Measurements from ENCODE around the gene MAML2.

The MAML2 gene

DNA sequence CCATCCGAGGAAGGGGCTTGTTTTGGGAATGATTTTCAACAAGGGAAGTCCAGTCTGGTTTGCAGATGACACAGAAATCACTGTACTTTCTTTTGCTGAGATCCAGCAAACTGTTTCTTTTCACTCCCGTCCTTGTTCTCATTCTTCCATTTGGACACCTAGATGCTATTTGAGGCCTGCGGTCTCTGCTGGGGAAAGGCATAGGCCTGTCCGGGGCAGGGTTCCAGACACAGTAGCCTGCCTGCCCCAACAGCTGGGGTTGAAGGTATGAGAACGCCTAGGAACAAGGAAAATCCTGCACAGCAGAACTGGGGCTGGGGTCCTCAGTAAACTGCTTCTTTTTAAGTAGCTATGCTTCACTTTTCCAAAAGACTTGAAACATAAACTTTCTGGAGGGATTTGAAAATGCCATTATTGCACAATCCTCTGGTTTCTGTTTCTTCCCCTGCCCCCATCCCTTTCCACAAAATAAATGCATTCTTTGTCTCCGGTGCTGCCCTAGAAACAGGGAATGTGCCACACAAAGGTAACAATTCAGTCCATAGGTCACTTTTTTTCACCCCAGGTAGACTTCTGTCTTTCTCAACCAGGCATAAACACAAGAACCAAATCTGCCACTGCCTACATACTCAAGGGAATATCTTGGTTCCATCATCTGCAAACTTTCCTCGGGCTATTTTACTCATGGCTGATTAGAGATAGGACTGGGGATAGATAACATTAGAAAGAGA is 244.3 kb downstream of the MAML2 start:
- no peak for DNase-seq (ENCODE audit: low read depth)

DNA sequence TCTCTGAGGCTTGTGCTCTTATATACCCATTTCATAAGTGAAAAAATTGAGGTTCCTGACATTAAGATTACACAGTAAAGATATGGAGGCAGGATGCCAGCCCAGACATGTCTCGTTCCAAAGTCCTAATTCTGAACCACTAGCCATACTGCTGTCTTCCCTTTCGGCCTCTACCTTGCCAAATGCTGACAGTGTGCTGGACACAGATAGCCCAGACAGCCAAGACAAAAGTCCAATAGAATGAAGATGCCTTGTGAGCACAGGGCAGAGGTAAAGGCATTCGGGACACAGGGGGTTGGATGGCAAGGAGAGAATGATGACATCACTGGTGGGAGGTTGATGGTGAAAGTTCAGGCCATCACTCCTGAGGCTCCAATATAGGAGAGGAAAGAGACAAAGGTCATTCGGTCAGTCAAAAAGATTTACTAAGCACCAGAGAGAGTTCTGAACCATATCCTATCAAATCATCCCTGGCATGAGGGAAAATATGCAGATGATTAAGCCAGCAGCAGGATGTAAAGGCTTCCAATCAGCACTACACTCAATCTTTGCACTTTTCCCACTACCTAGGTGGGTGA is 245.1 kb downstream of the MAML2 start:
- no peak for DNase-seq (ENCODE audit: low read depth)

- no peak for DNase-seq (ENCODE audit: low read depth)
These were observed 246.6 kb downstream of the MAML2 start for GRCh38 chr11:96096360-96096759.

DNA sequence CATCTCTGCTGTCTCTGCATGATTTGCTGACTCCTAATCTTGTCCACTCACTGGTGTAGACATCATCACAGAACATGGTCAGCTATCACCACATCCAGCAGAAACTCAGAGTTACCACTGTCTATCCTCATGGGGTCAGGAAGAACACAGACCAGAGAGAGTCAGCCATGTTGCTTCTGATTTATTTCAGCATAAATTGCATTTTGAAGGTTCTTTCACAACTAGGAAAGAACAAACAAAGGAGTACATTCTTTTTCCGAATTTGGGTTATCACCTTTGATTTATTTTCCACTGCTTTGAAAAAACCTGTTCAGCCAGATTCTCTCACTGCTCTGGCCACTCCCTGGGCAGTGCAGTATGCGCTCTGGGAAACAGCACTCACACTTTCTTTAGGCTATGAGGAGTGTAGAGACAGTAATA is 247.1 kb downstream of the MAML2 start:
- no peak for DNase-seq (ENCODE audit: low read depth)

DNA sequence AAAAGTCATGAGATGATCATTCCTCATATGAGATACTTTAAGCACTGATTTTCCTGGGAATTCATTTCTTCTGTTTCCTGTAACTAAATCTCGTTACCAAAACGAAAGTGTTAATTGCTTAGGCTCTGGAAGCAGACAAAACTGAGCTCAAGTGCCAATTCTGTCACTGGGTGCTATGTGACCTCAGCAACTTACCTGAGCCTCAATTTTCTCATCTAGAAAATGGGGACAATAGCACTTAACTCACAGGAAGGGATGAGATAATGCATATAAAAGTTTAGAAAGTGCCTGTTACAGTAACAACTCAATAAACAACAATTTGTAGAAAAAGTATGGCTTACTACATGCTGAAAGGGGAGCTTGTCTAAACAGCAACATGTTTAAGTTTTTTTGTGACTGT is 248.8 kb downstream of the MAML2 start:
- no peak for DNase-seq (ENCODE audit: low read depth)

GRCh38 chr11:96092511-96092910 is 250.5 kb downstream of the MAML2 start:
- DNase-seq (ENCODE audit: low read depth), result no peak

GRCh38 chr11:96091476-96091875 is 251.5 kb downstream of the MAML2 start:
- DNase-seq (ENCODE audit: low read depth), result no peak

DNA sequence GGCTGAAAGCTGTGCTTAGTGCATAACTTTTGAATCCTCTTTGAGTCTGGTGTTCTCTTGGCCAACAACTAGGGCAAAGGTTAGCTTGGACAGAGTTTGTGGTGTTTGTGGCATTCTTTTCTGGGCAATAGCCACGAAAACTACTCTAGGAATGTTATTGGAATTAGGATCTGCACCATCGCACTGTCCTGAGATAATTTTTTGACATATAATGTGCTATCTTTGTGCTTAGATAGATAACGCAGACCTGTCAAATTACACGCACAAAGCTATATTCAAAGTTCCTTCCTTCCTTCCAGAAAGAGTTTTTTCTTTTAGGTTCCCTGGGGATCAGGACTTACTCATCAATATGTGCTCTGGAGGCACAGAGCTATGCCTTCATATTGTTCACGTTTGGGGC is 252.3 kb downstream of the MAML2 start:
- no peak for DNase-seq (ENCODE audit: low read depth)

DNA sequence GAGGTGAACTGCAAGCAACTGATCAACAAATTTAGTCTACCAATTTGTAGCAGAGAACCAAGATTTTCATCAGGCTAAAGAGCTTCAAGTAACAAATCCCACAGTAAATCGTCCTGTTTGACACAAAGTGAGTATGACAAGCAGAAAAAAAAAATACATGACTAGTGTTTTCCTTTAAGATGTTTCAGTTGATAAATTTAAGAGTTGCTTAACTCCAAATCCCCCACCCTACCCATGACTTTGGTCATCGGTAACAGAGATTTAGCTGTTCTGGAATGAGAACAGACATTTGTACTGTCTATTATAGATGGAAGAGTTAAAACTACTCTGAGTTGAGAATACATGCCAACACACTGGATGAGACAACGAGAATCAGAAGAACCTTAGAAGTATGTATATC is 254.1 kb downstream of the MAML2 start:
- no peak for DNase-seq (ENCODE audit: low read depth)

DNA sequence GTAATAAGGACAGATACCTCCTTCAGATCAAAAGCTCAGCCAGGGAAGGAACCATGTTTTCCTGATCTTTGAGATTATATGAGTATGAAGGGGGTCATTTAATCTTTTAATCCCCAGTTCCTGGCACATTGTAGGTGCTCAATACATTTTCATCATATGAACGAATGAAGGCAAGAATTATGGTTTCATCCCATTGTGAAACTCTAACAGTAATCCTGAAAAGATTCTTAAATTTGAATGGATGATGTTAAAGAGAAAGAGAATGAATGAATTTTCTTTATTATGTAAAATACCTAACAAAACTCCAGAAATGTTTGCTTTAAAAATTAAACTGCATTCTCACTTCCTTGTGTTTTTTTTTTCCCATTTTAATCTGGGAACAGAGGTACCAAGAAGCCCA is 256.9 kb downstream of the MAML2 start:
- DNase-seq (ENCODE audit: low read depth), result no peak

- DNase-seq (ENCODE audit: low read depth), result no peak
These were observed 257.6 kb downstream of the MAML2 start for GRCh38 chr11:96085319-96085930.

DNA sequence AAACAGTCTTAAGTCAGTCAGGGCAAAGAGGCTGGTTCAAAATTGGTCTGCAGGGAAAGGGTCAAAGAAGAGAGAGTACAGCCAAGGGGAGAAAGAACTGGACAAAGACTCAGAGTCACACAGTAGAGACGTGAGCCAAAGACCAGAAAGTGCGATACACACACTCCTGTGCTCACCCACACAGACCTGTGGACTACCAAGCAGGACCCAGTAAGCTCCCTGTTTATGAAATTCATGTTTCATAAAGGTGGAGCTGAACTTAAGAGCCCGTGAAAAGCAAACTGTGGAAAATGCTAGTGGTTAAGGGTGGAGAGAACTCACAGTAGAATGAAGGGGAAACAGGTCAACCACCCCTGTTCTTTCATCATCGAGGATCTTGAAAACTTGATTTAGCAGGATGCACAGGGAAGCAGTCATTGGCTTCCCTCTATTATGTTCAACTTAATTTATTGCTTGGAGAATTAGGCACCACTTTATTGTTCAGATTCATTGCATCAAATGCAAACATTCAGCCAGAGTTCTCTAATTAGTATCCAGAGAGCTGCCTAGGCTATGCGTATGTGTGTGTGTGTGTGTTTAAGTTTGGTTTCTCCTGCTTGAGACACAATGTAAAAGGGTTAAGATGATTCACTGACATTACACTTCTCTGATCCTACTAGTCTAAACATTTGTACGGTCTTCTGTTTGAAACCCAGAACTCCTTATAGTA is 258.2 kb downstream of the MAML2 start:
- no peak for DNase-seq (ENCODE audit: low read depth)

DNA sequence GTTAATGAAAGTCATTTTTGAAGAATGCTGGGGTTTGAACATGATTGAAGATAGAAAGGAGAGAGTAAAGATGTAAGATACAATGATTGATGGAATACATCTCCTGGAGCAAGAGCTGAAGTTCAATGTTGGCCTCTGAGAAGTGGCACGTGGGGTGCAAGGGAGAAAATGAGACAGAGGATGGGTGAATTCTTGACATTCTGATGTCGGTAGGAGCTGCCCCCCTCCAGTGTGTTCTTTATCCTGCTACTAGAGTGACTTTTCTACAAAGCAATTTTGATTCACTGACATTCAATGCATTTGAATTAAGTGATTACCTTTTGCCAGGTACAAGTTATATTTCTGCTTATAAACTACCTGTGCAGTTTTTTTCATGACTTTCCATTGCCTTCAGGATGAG is 260.1 kb downstream of the MAML2 start:
- DNase-seq (ENCODE audit: low read depth), result no peak

GRCh38 chr11:96082002-96082899 is 260.7 kb downstream of the MAML2 start:
- DNase-seq (ENCODE audit: low read depth), result no peak

DNA sequence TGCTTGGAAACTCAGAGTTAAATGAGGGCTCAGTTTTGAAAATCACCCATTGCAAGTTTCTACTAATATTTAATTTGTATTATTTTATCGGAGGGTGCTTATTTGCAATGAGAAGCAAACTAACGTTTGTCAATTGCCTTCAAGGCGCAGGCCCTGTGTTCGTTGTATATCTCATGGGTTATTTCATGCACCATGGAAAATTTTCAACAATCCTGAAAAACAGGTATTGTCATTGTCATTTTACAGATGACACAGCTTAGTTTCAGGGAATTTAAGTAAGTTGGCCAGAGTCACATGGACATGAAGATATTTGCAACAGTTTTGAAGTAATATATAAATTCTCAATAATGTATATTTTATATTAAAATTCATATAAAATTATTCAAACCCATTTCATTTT is 261.4 kb downstream of the MAML2 start:
- DNase-seq (ENCODE audit: low read depth), result no peak

DNA sequence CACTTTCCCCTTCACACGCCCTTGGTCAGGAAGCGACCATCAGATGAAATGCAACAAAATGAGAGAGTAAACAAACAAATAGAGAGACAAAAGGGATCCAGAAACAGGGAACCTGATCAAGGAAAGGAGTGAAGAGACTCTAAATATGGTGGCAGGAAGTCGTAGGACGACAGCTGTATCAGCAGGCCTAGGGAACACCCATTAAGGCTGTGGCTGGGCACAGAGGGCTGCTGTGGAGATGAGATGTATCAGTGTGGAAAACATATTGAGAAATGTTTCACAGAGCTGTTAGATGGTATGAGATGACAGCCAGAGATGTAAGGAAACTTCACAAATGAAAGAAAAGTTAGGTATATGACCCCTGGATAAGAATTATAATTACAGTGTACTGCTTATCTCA is 263.3 kb downstream of the MAML2 start:
- no peak for DNase-seq (ENCODE audit: low read depth)

GRCh38 chr11:96075532-96075959 is 267.4 kb downstream of the MAML2 start:
- DNase-seq (ENCODE audit: low read depth), result no peak

- no peak for DNase-seq (ENCODE audit: low read depth)
These were observed 268.3 kb downstream of the MAML2 start for GRCh38 chr11:96074551-96075310.

- no peak for DNase-seq (ENCODE audit: low read depth)
These were observed 269.5 kb downstream of the MAML2 start for GRCh38 chr11:96073536-96073935.

- no peak for DNase-seq (ENCODE audit: low read depth)
These were observed 270.4 kb downstream of the MAML2 start for GRCh38 chr11:96072592-96072991.

DNA sequence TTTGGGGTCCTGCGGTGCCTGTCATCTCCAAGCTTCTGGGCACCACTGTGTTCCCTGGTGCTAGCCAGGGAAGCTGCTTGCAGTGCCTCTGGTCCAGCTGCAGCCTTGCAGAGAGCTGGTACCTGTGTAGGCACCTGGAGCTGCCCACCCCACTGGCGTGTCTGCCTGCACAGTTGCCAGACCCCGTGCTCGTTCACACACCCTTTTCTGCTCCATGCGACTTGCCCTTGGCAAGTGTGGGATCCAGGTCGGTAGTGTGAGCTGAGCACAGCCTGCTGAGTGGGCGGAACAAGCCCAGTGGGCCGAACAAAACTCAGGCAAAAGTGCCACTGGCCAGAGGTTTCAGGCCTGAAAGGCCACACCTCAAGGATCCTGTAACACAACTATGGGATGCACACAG is 272.5 kb downstream of the MAML2 start:
- DNase-seq (ENCODE audit: low read depth), result no peak

Measured in stimulated activated CD8-positive, alpha-beta memory T cell treated with anti-CD3 and anti-CD28 coated beads, Interleukin-12 subunit alpha, Interleukin-12 subunit beta, amount 100 ng/mL, for 1 hour (primary cell).